C4-2B (cell line): ENCODE data around the gene PDE2A.

Source experiments
- CTCF ChIP-seq: fragments of 450-650 bp; conservative IDR thresholded peaks from 2 replicates; pipeline ENCODE4 v1.5.1; 2017; ENCODE audit warnings: mild to moderate bottlenecking
- ZFX ChIP-seq: fragments of 450-650 bp; IDR thresholded peaks from 2 replicates; pipeline ENCODE4 v1.6.1; 2017

- TF ChIP-seq CTCF (no peak), ZFX (no peak)
Measured at GRCh38 chr11:72583616-72584292, 90.5 kb downstream of the PDE2A start.
